GM12873 (cell line): Measurements from ENCODE around the gene RPS6KB2.

Source experiments
- CTCF ChIP-seq: IDR thresholded peaks from 2 replicates; pipeline ENCODE4 v1.5.1; 2012; ENCODE audit warnings: low read depth, mild to moderate bottlenecking, moderate library complexity, low read length, control low read depth; ENCODE audit not compliant: insufficient read depth; ENCODE audit errors: missing control alignments

Gene RPS6KB2

GRCh38 chr11:67410984-67411784 is 17.1 kb upstream of the RPS6KB2 start:
- no peak for TF ChIP-seq CTCF

DNA sequence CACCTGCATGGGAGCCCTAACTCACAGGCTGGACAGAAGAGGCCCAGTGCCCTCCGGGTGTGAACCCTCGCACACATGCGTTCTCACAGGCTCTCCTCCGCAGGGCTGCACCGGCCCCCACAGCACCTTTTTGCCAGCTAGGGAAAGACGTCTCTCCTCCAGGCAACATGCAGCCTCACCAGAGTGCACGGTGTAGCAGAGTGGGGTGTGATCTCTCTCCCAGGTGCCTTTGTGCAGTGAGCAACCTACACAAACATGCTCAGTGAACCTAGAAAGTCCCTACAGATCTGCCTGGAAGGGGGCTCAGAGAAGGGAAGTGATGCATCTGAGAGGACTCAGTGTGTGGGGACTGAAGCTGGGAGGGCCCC is 16.5 kb upstream of the RPS6KB2 start:
- no peak for TF ChIP-seq CTCF

DNA sequence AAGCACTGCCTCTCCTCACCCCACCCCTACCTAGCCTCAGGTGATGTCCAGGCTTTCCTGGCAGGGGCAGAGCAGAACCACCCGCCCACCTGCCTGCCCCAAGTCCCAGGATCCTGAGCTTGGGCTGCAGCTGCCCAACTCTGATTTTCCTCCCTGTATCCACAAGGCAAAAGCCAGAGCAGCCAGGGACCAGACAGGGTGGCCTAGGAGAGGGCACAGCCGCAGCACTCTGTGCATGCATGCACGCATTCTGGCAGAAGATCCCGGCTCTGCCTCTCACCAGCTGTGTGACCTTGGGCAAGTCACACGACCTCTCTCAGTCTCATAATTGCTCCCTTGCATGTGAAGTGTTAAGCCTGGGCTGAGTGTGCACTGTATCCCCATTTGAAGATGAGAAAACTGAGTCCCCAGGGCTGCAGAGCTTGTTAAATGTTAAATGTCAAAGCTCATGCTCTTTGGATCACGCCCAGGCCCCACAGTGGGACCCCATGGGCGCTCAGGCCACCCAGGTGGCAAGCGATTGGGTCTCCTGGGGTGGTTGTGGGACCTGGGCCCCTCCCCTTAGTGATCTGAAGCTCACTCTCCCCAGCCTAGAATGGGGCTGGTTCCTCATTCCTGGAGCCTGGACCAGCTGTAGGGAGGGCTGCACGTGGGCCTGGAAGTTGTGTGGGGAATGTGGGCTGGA is 15.7 kb upstream of the RPS6KB2 start:
- no peak for TF ChIP-seq CTCF

DNA sequence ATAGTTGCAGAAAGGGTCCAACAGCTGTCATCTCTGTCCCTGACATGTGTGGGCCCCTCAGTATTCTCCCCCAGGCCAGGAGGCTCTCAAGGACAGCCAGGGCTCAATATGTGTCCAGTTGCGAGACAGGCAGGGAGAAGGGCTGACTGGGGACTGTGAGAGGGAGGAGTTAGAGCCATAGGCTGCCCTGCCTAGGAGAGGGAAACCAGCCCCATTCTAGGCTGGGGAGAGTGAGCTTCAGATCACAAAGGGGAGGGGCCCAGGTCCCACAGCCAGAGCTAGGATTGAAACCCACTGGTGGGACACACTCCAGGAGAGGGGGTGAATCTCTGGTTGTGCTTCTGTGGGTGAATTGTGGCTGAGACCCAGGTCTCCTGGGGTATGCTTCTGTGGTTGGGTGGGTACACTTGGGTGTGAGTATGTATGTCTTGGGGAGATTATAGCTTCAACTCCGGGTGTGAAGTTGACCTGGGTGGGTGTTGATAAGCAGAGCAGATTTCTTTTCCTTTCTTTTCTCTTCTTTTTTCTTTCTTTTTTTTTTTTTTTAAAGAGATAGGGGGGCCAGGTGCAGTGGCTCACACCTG is 14.9 kb upstream of the RPS6KB2 start:
- no peak for TF ChIP-seq CTCF

- no peak for TF ChIP-seq CTCF
Observed at GRCh38 chr11:67415501-67416304, 12.6 kb upstream of the RPS6KB2 start, which contains the start of gene CARNS1. Gene CARNS1, plus strand, starts transcription at chr11:67415678. Its CDS starts 522 bp downstream, at chr11:67416200.

DNA sequence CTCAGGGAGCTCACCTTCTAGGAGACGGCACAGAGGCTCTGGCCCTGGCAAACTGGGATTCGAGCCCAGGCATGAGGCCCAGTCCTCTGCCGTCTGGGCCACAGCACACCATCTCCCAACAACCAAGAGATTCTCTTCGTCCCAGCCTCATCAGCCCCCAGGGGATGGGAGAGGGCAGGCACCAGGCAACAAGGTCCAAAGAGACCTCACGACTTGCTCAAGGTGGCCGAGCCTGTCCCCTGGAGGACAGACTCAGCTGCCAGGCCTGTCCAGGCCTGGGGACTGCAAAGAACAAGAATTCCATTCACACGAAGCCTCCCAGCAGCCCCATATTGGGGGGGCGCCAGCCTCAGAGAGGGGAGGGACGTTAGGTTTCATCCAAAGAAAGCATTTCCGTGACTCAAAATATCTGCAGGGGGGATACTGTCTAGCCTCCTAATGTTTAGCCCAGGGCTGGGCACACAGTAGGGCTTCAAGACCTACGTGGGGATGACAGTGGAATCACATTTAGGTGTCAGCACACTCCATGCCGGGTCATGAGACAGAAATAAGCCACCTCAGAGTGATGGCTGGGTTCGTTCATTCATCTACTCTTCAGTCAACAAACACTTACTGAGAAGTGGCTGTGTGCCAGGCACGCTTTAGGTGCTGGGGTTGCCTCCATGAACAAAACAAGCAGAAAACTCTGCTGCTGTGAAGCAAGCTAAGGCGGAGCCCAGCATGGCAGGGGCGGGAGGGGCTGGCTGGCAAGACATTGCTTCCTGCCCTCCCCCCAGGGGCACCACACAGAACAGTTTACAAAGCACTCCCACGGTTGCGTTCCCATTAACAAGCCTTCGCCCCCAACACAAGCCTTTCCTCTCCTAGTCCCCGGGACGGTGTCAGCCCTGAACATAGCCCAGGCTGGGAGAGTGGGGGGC is 11.6 kb upstream of the RPS6KB2 start:
- no peak for TF ChIP-seq CTCF
